KMS-11 (cell line): Measurements from ENCODE around the gene TRIO.

Experiments
- H2AFZ ChIP-seq: fragments of 200-600 bp; sonication (generic); 2 replicates; pipeline ENCODE4 v1.6.1; 2016; ENCODE audit warnings: antibody characterized with exemption, mixed run types, low read depth
- H3K27ac ChIP-seq: fragments of 200-600 bp; sonication (generic); 2 replicates; pipeline ENCODE4 v1.6.1; 2016; ENCODE audit warnings: mild to moderate bottlenecking, mixed run types
- H3K27me3 ChIP-seq: fragments of 200-600 bp; sonication (generic); 2 replicates; pipeline ENCODE4 v1.6.1; 2017; ENCODE audit warnings: mild to moderate bottlenecking, low read depth, mixed run types, moderate library complexity; ENCODE audit not compliant: insufficient read depth
- H3K36me3 ChIP-seq: fragments of 200-600 bp; sonication (generic); 2 replicates; pipeline ENCODE4 v1.6.1; 2017; ENCODE audit warnings: mild to moderate bottlenecking, mixed run types; ENCODE audit not compliant: insufficient read depth
- H3K4me1 ChIP-seq: fragments of 200-600 bp; sonication (generic); 2 replicates; pipeline ENCODE4 v1.6.1; 2016; ENCODE audit warnings: mild to moderate bottlenecking, low read depth, mixed run types; ENCODE audit not compliant: poor library complexity, severe bottlenecking
- H3K4me2 ChIP-seq: fragments of 200-600 bp; sonication (generic); 2 replicates; pipeline ENCODE4 v1.7.0; 2016; ENCODE audit warnings: mild to moderate bottlenecking, mixed run types
- H3K4me3 ChIP-seq: fragments of 200-600 bp; sonication (generic); IDR thresholded peaks from 2 replicates; pipeline ENCODE4 v1.6.1; 2017; ENCODE audit warnings: low read depth, low read length, mixed read lengths; ENCODE audit not compliant: insufficient read depth
- H3K79me2 ChIP-seq: fragments of 200-600 bp; sonication (generic); 2 replicates; pipeline ENCODE4 v1.6.1; 2016; ENCODE audit warnings: low read depth, mixed run types; ENCODE audit not compliant: insufficient read depth
- H3K9ac ChIP-seq: fragments of 200-600 bp; sonication (generic); 2 replicates; pipeline ENCODE4 v1.6.1; 2016; ENCODE audit warnings: mild to moderate bottlenecking, mixed run types
- H4K20me1 ChIP-seq: fragments of 200-600 bp; sonication (generic); 2 replicates; pipeline ENCODE4 v1.6.1; 2016; ENCODE audit warnings: mild to moderate bottlenecking, mixed run types; ENCODE audit not compliant: insufficient read depth
- TF ChIP-seq, protein P1 (sequence below): fragments of 200-600 bp; sonication (generic); conservative IDR thresholded peaks from 2 replicates; pipeline ENCODE4 v1.6.1; 2017; ENCODE audit warnings: low read depth, mild to moderate bottlenecking, antibody characterized with exemption, low read length, moderate library complexity, mixed read lengths

Gene TRIO

DNA sequence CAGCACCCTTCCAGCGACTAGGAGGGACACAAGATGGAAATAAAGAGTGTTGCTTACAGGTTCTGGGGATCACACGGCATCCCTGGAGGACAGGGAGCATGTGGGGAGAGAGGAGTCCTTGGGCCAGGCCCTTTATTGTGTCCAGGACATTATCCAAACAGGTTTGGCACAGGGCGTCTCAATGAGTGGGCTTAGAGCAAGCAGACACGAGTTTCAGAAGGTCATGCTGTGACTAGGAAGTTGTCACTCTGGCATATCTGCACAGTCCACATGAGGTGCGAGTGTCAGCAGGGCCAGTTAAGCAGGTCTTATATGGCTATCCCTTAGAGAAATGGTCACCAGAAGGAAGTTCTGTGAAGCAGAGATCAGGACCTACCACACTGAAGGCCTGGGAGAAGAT lies 263.9 kb downstream of the TRIO start:
- no peak overlapping the region for H2AFZ ChIP-seq
- no peak overlapping the region for H3K4me3 ChIP-seq
- TF ChIP-seq, protein P1, sequence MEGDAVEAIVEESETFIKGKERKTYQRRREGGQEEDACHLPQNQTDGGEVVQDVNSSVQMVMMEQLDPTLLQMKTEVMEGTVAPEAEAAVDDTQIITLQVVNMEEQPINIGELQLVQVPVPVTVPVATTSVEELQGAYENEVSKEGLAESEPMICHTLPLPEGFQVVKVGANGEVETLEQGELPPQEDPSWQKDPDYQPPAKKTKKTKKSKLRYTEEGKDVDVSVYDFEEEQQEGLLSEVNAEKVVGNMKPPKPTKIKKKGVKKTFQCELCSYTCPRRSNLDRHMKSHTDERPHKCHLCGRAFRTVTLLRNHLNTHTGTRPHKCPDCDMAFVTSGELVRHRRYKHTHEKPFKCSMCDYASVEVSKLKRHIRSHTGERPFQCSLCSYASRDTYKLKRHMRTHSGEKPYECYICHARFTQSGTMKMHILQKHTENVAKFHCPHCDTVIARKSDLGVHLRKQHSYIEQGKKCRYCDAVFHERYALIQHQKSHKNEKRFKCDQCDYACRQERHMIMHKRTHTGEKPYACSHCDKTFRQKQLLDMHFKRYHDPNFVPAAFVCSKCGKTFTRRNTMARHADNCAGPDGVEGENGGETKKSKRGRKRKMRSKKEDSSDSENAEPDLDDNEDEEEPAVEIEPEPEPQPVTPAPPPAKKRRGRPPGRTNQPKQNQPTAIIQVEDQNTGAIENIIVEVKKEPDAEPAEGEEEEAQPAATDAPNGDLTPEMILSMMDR, result no peak
- H3K27me3 ChIP-seq, result no peaks in the 10 kb centered on the region
- no peaks in the 10 kb centered on the region; the same call in 1 of the 2 replicates for H3K36me3 ChIP-seq
- no peaks in the 10 kb centered on the region; the same call in 1 of the 2 replicates for H3K79me2 ChIP-seq
- no peak overlapping the region for H3K27ac ChIP-seq
- H3K9ac ChIP-seq, result no peak overlapping the region
- no peaks in the 10 kb centered on the region for H3K4me1 ChIP-seq
- no peaks in the 10 kb centered on the region for H4K20me1 ChIP-seq
- H3K4me2 ChIP-seq, result no peak overlapping the region

DNA sequence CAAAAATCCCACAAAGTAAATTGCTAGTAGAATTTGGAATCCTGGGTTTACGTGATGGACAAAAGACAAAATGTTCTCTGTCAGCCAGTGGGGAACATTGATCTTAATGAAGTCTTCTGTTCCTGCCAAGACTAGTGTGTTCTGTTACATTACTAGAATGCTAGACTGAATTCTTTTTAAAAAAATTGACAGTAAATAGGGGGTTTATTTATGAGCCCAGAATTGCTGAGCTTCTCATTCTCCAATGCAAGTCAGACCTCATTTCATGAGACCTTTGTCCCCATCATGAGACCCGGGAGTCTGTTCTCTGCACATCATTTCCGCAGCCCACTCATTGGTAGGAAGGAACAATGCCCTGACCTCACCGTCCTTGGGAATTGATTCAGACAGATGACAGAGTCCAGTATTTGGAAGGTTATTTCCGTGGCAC lies 264.6 kb downstream of the TRIO start:
- no peak overlapping the region for H2AFZ ChIP-seq
- no peaks in the 10 kb centered on the region for H3K4me1 ChIP-seq
- no peak overlapping the region for H3K4me2 ChIP-seq
- H3K36me3 ChIP-seq, result no peaks in the 10 kb centered on the region; the same call in 1 of the 2 replicates
- TF ChIP-seq, protein P1, result no peak
- no peak overlapping the region for H3K27ac ChIP-seq
- H3K27me3 ChIP-seq, result no peaks in the 10 kb centered on the region
- no peaks in the 10 kb centered on the region for H3K79me2 ChIP-seq
- no peaks in the 10 kb centered on the region for H4K20me1 ChIP-seq
- no peak overlapping the region for H3K9ac ChIP-seq
- no peak overlapping the region for H3K4me3 ChIP-seq

DNA sequence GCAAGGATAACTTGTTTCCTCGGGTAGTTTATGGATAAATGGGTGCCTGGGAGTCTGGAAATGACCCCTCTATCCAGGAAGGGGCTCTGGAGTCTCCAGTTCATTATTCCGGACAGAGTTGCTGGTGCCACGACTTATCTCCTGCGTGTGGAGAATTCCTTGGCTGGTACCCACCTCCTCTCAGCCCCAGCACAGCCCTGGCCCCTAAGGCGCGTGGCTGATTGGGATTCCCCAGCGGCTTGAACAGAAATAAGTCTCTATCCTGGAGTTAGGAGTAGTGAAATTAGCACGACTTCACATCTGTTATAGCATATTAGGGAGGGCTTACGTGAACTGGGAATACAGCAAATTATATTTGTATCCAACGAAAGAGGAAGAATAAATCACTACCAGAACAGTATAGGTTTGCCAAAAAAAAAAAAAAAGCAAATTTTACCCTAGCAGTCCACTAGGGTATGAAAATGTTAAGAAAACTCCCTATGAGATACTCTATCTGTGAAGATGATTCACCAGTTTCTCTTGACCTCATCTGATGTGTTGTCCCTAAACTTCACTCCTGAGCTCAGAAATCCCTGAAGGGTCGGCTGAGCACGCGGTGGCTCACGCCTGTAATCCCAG lies 265.9 kb downstream of the TRIO start:
- no peaks in the 10 kb centered on the region for H3K4me1 ChIP-seq
- no peaks in the 10 kb centered on the region for H3K27me3 ChIP-seq
- no peak overlapping the region for H3K4me2 ChIP-seq
- H4K20me1 ChIP-seq, result no peaks in the 10 kb centered on the region
- H3K4me3 ChIP-seq, result no peak overlapping the region
- no peaks in the 10 kb centered on the region for H3K79me2 ChIP-seq
- H3K27ac ChIP-seq, result no peak overlapping the region
- TF ChIP-seq, protein P1, result no peak
- H2AFZ ChIP-seq, result no peak overlapping the region
- H3K36me3 ChIP-seq, result no peaks in the 10 kb centered on the region; the same call in 1 of the 2 replicates
- no peak overlapping the region for H3K9ac ChIP-seq

DNA sequence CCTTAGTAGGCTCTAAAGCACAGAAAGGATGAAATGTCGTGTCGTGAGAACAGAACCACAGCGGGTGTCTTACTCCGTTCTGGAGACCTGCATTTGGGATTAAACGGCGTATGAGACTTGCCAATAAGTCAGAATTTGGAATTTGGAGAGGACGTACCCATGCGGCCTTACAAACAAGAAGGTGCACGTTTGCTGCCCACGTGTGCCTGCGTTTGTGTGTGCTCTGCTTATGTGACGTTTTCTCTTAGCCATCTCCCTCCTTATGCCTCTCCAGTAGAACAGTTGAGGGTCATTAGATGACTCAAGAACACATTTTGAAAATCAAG lies 266.9 kb downstream of the TRIO start:
- no peaks in the 10 kb centered on the region; the same call in 1 of the 2 replicates for H3K36me3 ChIP-seq
- H3K27me3 ChIP-seq, result no peaks in the 10 kb centered on the region
- H3K79me2 ChIP-seq, result no peaks in the 10 kb centered on the region
- no peak overlapping the region for H3K4me2 ChIP-seq
- TF ChIP-seq, protein P1, result no peak
- H3K9ac ChIP-seq, result no peak overlapping the region
- H3K4me3 ChIP-seq, result no peak overlapping the region
- no peak overlapping the region for H3K27ac ChIP-seq
- no peak overlapping the region for H2AFZ ChIP-seq
- no peaks in the 10 kb centered on the region for H3K4me1 ChIP-seq
- no peaks in the 10 kb centered on the region for H4K20me1 ChIP-seq
